Duodenal mucosa (tissue), 2 donors: ENCODE measurements around the gene OR2AG2.

Experiments
- H3K27ac ChIP-seq: one replicate; pipeline ENCODE4 v1.7.0; 2013; ENCODE audit warnings: low read depth, low read length
- H3K27me3 ChIP-seq, 2 donors: one replicate each; pipeline ENCODE4 v1.7.0; 2013; ENCODE audit warnings: low read length in 2 of 2, control low read depth in 1 of 2; ENCODE audit not compliant: insufficient read depth in 2 of 2, control insufficient read depth in 1 of 2
- H3K36me3 ChIP-seq, 2 donors: one replicate each; pipeline ENCODE4 v1.7.0; 2013; ENCODE audit warnings: low read length in 2 of 2, control low read depth in 1 of 2; ENCODE audit not compliant: insufficient read depth in 2 of 2, control insufficient read depth in 1 of 2
- H3K4me1 ChIP-seq, 2 donors: one replicate each; pipeline ENCODE4 v1.7.0; 2013; ENCODE audit warnings: low read length in 2 of 2, control low read depth in 1 of 2; ENCODE audit not compliant: insufficient read depth in 2 of 2, control insufficient read depth in 1 of 2
- H3K4me3 ChIP-seq, 2 donors: one replicate each; pipeline ENCODE4 v1.7.0; 2013; ENCODE audit warnings: low read length in 2 of 2, low read depth in 1 of 2
- H3K9ac ChIP-seq, 2 donors: one replicate each; pipeline ENCODE4 v1.7.0; 2013; ENCODE audit warnings: low read length in 2 of 2, low read depth in 1 of 2
- H3K9me3 ChIP-seq, 2 donors: one replicate each; pipeline ENCODE4 v1.7.0; 2013; ENCODE audit warnings: low read length in 2 of 2, control low read depth in 1 of 2; ENCODE audit not compliant: control insufficient read depth in 1 of 2

Gene OR2AG2

GRCh38 chr11:6742260-6742659, 29.5 kb downstream of the OR2AG2 start:
- no peaks in the 10 kb centered on the region for H3K9me3 ChIP-seq
- H3K27ac ChIP-seq, result no peak overlapping the region
- peak overlapping the region; percentile 19 to 23 for H3K4me3 ChIP-seq
- no peaks in the 10 kb centered on the region for H3K36me3 ChIP-seq
- no peak overlapping the region for H3K9ac ChIP-seq
- no peaks in the 10 kb centered on the region for H3K27me3 ChIP-seq
- H3K4me1 ChIP-seq, result peaks cover 4 to 16% of the 10 kb centered on the region in 2 donors

DNA sequence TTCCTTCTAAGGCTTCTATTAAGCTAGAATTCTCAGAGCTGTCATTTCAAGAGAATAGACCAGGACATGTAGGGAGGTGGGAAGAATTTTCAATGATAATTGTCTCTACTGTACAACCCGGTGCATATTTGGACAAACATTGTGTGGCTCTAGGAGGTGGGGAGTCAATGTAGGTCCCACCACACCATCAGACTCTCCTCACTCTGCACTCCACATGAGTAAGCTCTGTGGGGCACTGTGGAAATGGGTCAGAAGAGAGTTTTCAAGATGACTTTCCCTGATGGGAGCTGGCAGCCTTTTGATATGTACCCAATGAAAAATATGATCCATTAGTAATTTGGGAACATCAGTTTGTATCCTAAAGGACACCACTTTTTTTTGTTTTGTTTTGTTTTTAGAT, 33.2 kb downstream of the OR2AG2 start:
- no peak overlapping the region for H3K27ac ChIP-seq
- no peak overlapping the region for H3K4me3 ChIP-seq
- H3K27me3 ChIP-seq, result no peaks in the 10 kb centered on the region
- H3K9ac ChIP-seq, result no peak overlapping the region
- H3K36me3 ChIP-seq, result no peaks in the 10 kb centered on the region
- no peaks in the 10 kb centered on the region for H3K9me3 ChIP-seq
- peaks cover 0 to 3% of the 10 kb centered on the region in 2 donors for H3K4me1 ChIP-seq

DNA sequence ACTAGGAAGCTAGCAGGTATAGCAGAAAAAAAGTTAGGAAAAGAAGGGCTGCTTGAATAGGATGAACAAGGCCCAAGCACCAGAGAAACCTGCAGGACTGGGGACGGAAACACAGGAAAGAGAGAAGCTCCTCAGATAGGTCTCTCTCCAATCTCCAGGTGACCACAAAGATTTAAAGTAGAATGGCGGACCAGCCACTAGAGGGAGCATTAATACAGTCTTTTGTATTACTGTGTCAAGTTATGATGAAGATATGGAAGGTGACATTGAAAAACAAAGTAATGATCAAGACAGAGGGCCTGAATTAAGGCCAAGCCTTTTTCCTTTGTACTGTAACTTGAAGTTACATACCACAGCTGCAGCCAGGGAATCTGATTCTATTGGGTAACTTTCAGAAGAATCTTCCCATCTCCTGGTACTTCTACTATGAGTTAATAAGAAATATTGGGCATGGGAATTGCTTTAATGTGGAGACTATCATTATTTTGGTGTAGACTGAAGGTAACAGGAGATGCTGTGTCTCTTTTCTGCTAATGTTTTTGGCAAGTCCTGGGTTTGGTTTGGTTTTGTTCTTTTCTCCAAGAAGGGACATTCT, 33.8 kb downstream of the OR2AG2 start:
- Histone ChIP-seq H3K9ac (no peak overlapping the region), H3K36me3 (no peaks in the 10 kb centered on the region), H3K9me3 (no peaks in the 10 kb centered on the region), H3K27ac (no peak overlapping the region), H3K27me3 (no peaks in the 10 kb centered on the region), H3K4me1 (peaks cover 0 to 3% of the 10 kb centered on the region in 2 donors), H3K4me3 (no peak overlapping the region)

GRCh38 chr11:6736495-6737121, 35.2 kb downstream of the OR2AG2 start:
- H3K4me3 ChIP-seq, result no peak overlapping the region
- H3K27ac ChIP-seq, result no peak overlapping the region
- H3K36me3 ChIP-seq, result no peaks in the 10 kb centered on the region
- peaks cover 0 to 3% of the 10 kb centered on the region in 2 donors for H3K4me1 ChIP-seq
- no peaks in the 10 kb centered on the region for H3K9me3 ChIP-seq
- no peaks in the 10 kb centered on the region for H3K27me3 ChIP-seq
- H3K9ac ChIP-seq, result no peak overlapping the region

GRCh38 chr11:6735306-6735705, 36.5 kb downstream of the OR2AG2 start:
- Histone ChIP-seq H3K4me1 (peaks cover 0 to 3% of the 10 kb centered on the region in 2 donors), H3K4me3 (no peak overlapping the region), H3K36me3 (no peaks in the 10 kb centered on the region), H3K9me3 (no peaks in the 10 kb centered on the region), H3K9ac (no peak overlapping the region), H3K27ac (no peak overlapping the region), H3K27me3 (no peaks in the 10 kb centered on the region)

- Histone ChIP-seq H3K9me3 (no peaks in the 10 kb centered on the region), H3K27ac (no peak overlapping the region), H3K4me1 (peaks cover 0 to 3% of the 10 kb centered on the region in 2 donors), H3K4me3 (no peak overlapping the region), H3K27me3 (no peaks in the 10 kb centered on the region), H3K9ac (no peak overlapping the region), H3K36me3 (no peaks in the 10 kb centered on the region)
Measured at GRCh38 chr11:6734616-6735015, 37.2 kb downstream of the OR2AG2 start.

GRCh38 chr11:6733326-6734275, 38.2 kb downstream of the OR2AG2 start:
- no peak overlapping the region for H3K4me3 ChIP-seq
- H3K27me3 ChIP-seq, result no peaks in the 10 kb centered on the region
- H3K36me3 ChIP-seq, result no peaks in the 10 kb centered on the region
- H3K4me1 ChIP-seq, result peaks cover 0 to 3% of the 10 kb centered on the region in 2 donors
- no peaks in the 10 kb centered on the region for H3K9me3 ChIP-seq
- H3K9ac ChIP-seq, result no peak overlapping the region
- no peak overlapping the region for H3K27ac ChIP-seq

GRCh38 chr11:6727971-6728760, 43.6 kb downstream of the OR2AG2 start:
- Histone ChIP-seq H3K4me3 (no peak overlapping the region), H3K4me1 (peaks cover 0 to 4% of the 10 kb centered on the region in 2 donors), H3K9me3 (no peaks in the 10 kb centered on the region), H3K9ac (no peak overlapping the region), H3K36me3 (no peaks in the 10 kb centered on the region), H3K27me3 (no peaks in the 10 kb centered on the region), H3K27ac (no peak overlapping the region)

DNA sequence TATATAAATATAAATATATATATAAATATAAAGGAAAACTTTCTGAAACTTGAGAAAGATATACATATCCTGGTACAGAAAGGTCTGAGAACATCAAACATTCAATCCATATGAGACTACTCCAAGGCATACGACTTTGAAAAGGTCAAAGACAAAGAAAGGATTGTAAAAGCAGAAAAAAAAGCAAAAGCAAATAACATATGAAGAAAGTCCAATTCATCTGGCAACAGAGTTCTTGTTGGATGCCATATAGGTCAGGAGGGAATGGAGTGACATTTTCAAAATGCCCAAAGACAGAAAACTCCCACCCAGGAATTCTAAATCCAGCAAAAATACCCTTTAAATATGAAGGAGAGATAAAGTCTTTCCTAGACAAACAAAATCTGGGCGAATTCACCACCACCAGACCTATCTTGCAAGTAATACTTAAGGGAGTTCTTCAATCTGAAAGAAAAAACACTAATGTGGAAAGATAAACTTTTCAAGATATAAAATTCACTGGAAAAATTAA, 46.3 kb downstream of the OR2AG2 start:
- Histone ChIP-seq H3K27ac (no peak overlapping the region), H3K4me1 (peaks cover 4 to 5% of the 10 kb centered on the region in 2 donors), H3K9ac (no peak overlapping the region), H3K4me3 (no peak overlapping the region), H3K9me3 (no peaks in the 10 kb centered on the region), H3K36me3 (peaks cover 0 to 3% of the 10 kb centered on the region in 2 donors), H3K27me3 (no peaks in the 10 kb centered on the region)
